HL-60 (cell line): ENCODE results near the gene ZNF18.

Source experiments
- GABPA ChIP-seq: IDR thresholded peaks from 2 replicates; pipeline ENCODE4 v1.6.1; 2012; ENCODE audit warnings: low read depth
- POLR2AphosphoS5 ChIP-seq: IDR thresholded peaks from 2 replicates; pipeline ENCODE4 v1.6.1; 2012; ENCODE audit warnings: low read depth
- SPI1 ChIP-seq: IDR thresholded peaks from 2 replicates; pipeline ENCODE4 v1.6.1; 2012; ENCODE audit warnings: low read depth, mild to moderate bottlenecking, borderline replicate concordance
- TF ChIP-seq, protein P1 (sequence below): IDR thresholded peaks from one replicate; pipeline ENCODE4 v1.5.1; 2011; ENCODE audit warnings: low read length, control low read depth, inconsistent platforms; ENCODE audit not compliant: insufficient read depth
- TF ChIP-seq, protein P2 (sequence below): IDR thresholded peaks from 2 replicates; pipeline ENCODE4 v1.6.1; 2012; ENCODE audit warnings: low read depth; ENCODE audit not compliant: insufficient replicate concordance

- TF ChIP-seq, protein P1, sequence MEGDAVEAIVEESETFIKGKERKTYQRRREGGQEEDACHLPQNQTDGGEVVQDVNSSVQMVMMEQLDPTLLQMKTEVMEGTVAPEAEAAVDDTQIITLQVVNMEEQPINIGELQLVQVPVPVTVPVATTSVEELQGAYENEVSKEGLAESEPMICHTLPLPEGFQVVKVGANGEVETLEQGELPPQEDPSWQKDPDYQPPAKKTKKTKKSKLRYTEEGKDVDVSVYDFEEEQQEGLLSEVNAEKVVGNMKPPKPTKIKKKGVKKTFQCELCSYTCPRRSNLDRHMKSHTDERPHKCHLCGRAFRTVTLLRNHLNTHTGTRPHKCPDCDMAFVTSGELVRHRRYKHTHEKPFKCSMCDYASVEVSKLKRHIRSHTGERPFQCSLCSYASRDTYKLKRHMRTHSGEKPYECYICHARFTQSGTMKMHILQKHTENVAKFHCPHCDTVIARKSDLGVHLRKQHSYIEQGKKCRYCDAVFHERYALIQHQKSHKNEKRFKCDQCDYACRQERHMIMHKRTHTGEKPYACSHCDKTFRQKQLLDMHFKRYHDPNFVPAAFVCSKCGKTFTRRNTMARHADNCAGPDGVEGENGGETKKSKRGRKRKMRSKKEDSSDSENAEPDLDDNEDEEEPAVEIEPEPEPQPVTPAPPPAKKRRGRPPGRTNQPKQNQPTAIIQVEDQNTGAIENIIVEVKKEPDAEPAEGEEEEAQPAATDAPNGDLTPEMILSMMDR = no peak
- TF ChIP-seq POLR2AphosphoS5 (no peak), GABPA (no peak), SPI1 (no peak)
- TF ChIP-seq, protein P2, sequence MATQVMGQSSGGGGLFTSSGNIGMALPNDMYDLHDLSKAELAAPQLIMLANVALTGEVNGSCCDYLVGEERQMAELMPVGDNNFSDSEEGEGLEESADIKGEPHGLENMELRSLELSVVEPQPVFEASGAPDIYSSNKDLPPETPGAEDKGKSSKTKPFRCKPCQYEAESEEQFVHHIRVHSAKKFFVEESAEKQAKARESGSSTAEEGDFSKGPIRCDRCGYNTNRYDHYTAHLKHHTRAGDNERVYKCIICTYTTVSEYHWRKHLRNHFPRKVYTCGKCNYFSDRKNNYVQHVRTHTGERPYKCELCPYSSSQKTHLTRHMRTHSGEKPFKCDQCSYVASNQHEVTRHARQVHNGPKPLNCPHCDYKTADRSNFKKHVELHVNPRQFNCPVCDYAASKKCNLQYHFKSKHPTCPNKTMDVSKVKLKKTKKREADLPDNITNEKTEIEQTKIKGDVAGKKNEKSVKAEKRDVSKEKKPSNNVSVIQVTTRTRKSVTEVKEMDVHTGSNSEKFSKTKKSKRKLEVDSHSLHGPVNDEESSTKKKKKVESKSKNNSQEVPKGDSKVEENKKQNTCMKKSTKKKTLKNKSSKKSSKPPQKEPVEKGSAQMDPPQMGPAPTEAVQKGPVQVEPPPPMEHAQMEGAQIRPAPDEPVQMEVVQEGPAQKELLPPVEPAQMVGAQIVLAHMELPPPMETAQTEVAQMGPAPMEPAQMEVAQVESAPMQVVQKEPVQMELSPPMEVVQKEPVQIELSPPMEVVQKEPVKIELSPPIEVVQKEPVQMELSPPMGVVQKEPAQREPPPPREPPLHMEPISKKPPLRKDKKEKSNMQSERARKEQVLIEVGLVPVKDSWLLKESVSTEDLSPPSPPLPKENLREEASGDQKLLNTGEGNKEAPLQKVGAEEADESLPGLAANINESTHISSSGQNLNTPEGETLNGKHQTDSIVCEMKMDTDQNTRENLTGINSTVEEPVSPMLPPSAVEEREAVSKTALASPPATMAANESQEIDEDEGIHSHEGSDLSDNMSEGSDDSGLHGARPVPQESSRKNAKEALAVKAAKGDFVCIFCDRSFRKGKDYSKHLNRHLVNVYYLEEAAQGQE = no peak
Observed at GRCh38 chr17:12021623-12022140, 24.4 kb upstream of the ZNF18 start.
